SH-SY5Y (cell line): ENCODE data around the gene JADE3.

Experiments
- GATA2 ChIP-seq: IDR thresholded peaks from 2 replicates; pipeline ENCODE4 v1.6.1; 2011; ENCODE audit warnings: mild to moderate bottlenecking, low read depth, low read length
- GATA3 ChIP-seq: IDR thresholded peaks from 2 replicates; pipeline ENCODE4 v1.6.1; 2011; ENCODE audit warnings: low read depth, mild to moderate bottlenecking, low read length, moderate library complexity

- TF ChIP-seq GATA2, result no peak
- no peak for TF ChIP-seq GATA3
Observed at GRCh38 chrX:46927718-46928117, 15.5 kb downstream of the JADE3 start.
